KMS-11 (cell line): ENCODE results near the gene DBNDD1.

Source experiments
- H2AFZ ChIP-seq: fragments of 200-600 bp; sonication (generic); 2 replicates; pipeline ENCODE4 v1.6.1; 2016; ENCODE audit warnings: antibody characterized with exemption, mixed run types, low read depth
- H3K27ac ChIP-seq: fragments of 200-600 bp; sonication (generic); 2 replicates; pipeline ENCODE4 v1.6.1; 2016; ENCODE audit warnings: mild to moderate bottlenecking, mixed run types
- H3K27me3 ChIP-seq: fragments of 200-600 bp; sonication (generic); 2 replicates; pipeline ENCODE4 v1.6.1; 2017; ENCODE audit warnings: mild to moderate bottlenecking, low read depth, mixed run types, moderate library complexity; ENCODE audit not compliant: insufficient read depth
- H3K36me3 ChIP-seq: fragments of 200-600 bp; sonication (generic); 2 replicates; pipeline ENCODE4 v1.6.1; 2017; ENCODE audit warnings: mild to moderate bottlenecking, mixed run types; ENCODE audit not compliant: insufficient read depth
- H3K4me1 ChIP-seq: fragments of 200-600 bp; sonication (generic); 2 replicates; pipeline ENCODE4 v1.6.1; 2016; ENCODE audit warnings: mild to moderate bottlenecking, low read depth, mixed run types; ENCODE audit not compliant: poor library complexity, severe bottlenecking
- H3K4me2 ChIP-seq: fragments of 200-600 bp; sonication (generic); 2 replicates; pipeline ENCODE4 v1.7.0; 2016; ENCODE audit warnings: mild to moderate bottlenecking, mixed run types
- H3K4me3 ChIP-seq: fragments of 200-600 bp; sonication (generic); IDR thresholded peaks from 2 replicates; pipeline ENCODE4 v1.6.1; 2017; ENCODE audit warnings: low read depth, low read length, mixed read lengths; ENCODE audit not compliant: insufficient read depth
- H3K79me2 ChIP-seq: fragments of 200-600 bp; sonication (generic); 2 replicates; pipeline ENCODE4 v1.6.1; 2016; ENCODE audit warnings: low read depth, mixed run types; ENCODE audit not compliant: insufficient read depth
- H3K9ac ChIP-seq: fragments of 200-600 bp; sonication (generic); 2 replicates; pipeline ENCODE4 v1.6.1; 2016; ENCODE audit warnings: mild to moderate bottlenecking, mixed run types
- H4K20me1 ChIP-seq: fragments of 200-600 bp; sonication (generic); 2 replicates; pipeline ENCODE4 v1.6.1; 2016; ENCODE audit warnings: mild to moderate bottlenecking, mixed run types; ENCODE audit not compliant: insufficient read depth
- TF ChIP-seq, protein P1 (sequence below): fragments of 200-600 bp; sonication (generic); conservative IDR thresholded peaks from 2 replicates; pipeline ENCODE4 v1.6.1; 2017; ENCODE audit warnings: low read depth, mild to moderate bottlenecking, antibody characterized with exemption, low read length, moderate library complexity, mixed read lengths

DBNDD1 gene

DNA sequence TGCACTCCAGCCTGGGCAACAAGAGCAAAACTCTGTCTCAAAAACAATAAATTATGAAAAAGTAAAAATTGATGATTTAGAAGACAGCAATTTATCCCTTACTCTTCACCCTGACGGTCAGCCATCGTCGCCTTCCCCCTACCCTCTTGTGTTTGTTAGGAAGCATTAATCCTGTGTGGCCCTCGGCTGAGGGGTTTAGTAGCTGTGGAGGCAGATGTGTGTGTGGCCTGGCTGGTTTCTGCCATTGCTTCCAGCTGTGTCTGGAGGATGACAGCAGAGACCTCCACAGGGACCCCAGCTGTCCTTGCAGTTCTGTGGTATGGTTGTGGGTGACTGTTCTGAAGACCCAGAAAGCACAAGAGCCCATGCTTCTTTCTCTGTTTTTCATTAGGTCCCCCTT, 25.9 kb downstream of the DBNDD1 start:
- H2AFZ ChIP-seq: no peak overlapping the region
- H3K4me1 ChIP-seq: peaks cover 9% of the 10 kb centered on the region
- H3K9ac ChIP-seq: no peak overlapping the region
- TF ChIP-seq, protein P1, sequence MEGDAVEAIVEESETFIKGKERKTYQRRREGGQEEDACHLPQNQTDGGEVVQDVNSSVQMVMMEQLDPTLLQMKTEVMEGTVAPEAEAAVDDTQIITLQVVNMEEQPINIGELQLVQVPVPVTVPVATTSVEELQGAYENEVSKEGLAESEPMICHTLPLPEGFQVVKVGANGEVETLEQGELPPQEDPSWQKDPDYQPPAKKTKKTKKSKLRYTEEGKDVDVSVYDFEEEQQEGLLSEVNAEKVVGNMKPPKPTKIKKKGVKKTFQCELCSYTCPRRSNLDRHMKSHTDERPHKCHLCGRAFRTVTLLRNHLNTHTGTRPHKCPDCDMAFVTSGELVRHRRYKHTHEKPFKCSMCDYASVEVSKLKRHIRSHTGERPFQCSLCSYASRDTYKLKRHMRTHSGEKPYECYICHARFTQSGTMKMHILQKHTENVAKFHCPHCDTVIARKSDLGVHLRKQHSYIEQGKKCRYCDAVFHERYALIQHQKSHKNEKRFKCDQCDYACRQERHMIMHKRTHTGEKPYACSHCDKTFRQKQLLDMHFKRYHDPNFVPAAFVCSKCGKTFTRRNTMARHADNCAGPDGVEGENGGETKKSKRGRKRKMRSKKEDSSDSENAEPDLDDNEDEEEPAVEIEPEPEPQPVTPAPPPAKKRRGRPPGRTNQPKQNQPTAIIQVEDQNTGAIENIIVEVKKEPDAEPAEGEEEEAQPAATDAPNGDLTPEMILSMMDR: no peak
- no peak overlapping the region for H3K4me2 ChIP-seq
- no peaks in the 10 kb centered on the region for H3K79me2 ChIP-seq
- H3K36me3 ChIP-seq: no peaks in the 10 kb centered on the region; the same call in 1 of the 2 replicates
- peak overlapping the region; percentile 100; the same call in 1 of the 2 replicates for H3K27ac ChIP-seq
- no peaks in the 10 kb centered on the region for H3K27me3 ChIP-seq
- no peaks in the 10 kb centered on the region for H4K20me1 ChIP-seq
- no peak overlapping the region for H3K4me3 ChIP-seq

DNA sequence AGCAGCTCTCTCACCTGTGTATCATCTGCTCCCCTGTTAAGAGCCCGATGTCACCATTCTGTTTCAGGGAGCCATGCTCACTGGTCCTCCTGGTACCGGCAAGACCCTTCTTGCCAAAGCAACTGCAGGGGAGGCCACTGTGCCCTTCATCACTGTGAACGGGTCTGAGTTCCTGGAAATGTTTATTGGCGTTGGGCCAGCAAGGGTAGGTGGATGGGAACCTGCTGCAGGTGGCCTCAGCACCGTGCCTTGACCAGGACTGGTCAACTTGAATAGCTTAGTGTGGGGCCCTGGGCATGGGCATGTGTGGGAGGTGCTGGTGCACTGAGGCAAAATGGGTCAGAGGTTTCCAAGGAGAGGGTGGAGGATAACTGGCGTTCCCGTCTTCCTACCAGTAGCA, 28.5 kb downstream of the DBNDD1 start:
- Histone ChIP-seq H3K79me2 (no peaks in the 10 kb centered on the region), H3K4me1 (peaks cover 7% of the 10 kb centered on the region), H3K4me2 (no peak overlapping the region), H2AFZ (no peak overlapping the region), H3K27ac (no peak overlapping the region), H3K27me3 (no peaks in the 10 kb centered on the region), H3K4me3 (no peak overlapping the region), H4K20me1 (no peaks in the 10 kb centered on the region), H3K36me3 (no peaks in the 10 kb centered on the region; the same call in 1 of the 2 replicates), H3K9ac (no peak overlapping the region)
- TF ChIP-seq, protein P1: no peak

DNA sequence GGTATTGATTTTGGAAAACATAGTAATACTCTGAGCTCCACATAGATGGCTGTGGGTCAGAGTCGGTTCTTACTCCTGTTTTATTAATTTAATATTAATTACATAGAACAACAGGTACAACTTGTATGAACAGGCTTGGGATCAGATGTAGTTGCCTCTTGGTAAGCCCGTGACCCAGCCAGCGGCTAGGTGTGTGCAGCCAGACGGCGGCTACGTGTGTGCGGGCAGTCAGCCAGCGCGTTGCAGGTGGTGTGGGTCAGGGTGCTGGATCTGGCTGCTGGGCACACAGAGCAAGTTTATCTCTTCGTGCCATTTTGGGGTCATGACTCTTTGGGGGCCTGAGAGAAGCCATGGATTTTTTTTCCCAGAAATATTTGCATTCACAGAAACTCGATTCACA, 30.3 kb downstream of the DBNDD1 start:
- no peak overlapping the region for H3K9ac ChIP-seq
- no peak overlapping the region for H3K27ac ChIP-seq
- TF ChIP-seq, protein P1: no peak
- no peak overlapping the region for H3K4me2 ChIP-seq
- peaks cover 3% of the 10 kb centered on the region; the same call in 1 of the 2 replicates for H3K36me3 ChIP-seq
- H3K4me3 ChIP-seq: no peak overlapping the region
- H3K4me1 ChIP-seq: peaks cover 1% of the 10 kb centered on the region
- no peak overlapping the region for H2AFZ ChIP-seq
- no peaks in the 10 kb centered on the region for H4K20me1 ChIP-seq
- H3K79me2 ChIP-seq: no peaks in the 10 kb centered on the region
- H3K27me3 ChIP-seq: no peaks in the 10 kb centered on the region

DNA sequence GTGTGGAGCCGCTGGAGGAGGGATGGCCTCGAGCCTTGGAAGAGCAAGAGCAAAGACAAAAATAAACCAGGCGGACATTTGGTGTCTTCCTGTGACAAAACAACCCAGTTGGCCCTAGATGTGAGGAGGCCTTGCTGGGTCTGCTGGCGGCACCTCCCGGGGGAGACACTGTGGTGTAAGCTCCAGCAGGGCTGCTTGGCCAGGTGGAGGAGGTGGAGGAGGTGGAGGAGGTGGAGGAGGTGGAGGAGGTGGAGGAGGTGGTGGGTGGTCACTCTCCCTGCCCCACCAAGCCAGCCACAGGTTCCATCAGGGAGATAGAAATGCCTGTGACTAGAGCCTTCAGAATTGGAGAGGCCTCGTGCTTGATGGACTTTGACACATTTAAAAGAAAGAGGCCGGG, 32.1 kb downstream of the DBNDD1 start:
- Histone ChIP-seq H3K9ac (no peak overlapping the region), H3K4me1 (no peaks in the 10 kb centered on the region), H3K27ac (no peak overlapping the region), H2AFZ (no peak overlapping the region), H3K4me3 (no peak overlapping the region), H3K4me2 (no peak overlapping the region), H4K20me1 (no peaks in the 10 kb centered on the region), H3K36me3 (peaks cover 3% of the 10 kb centered on the region; the same call in 1 of the 2 replicates), H3K27me3 (no peaks in the 10 kb centered on the region), H3K79me2 (no peaks in the 10 kb centered on the region)
- TF ChIP-seq, protein P1: no peak
